GM19025 (cell line): Measurements from ENCODE around the gene ING4.
"Not testable (repeated sequence)": the region's sequence is repeated elsewhere in the genome, so short reads cannot be mapped to it uniquely, and the experiment has no call there.

Source experiments
- ATAC-seq: cut with Tn5 transposase; IDR thresholded peaks from one replicate; pipeline ENCODE4 v1.9.1; 2021; ENCODE audit warnings: mild to moderate bottlenecking, low read depth, moderate library complexity; ENCODE audit not compliant: unreplicated experiment

ING4 gene

GRCh38 chr12:6662906-6663742, at the start of gene ING4:
TSS of gene ING4 (minus strand) at chr12:6663119. CDS start at chr12:6663101, 18 bp downstream.
- ATAC-seq, result peak; percentile 98

- ATAC-seq, result no peak
Measured at GRCh38 chr12:6708960-6709394, 46.1 kb upstream of the ING4 start.

GRCh38 chr12:6708351-6708750, 45.4 kb upstream of the ING4 start:
- ATAC-seq, result not testable (repeated sequence)

DNA sequence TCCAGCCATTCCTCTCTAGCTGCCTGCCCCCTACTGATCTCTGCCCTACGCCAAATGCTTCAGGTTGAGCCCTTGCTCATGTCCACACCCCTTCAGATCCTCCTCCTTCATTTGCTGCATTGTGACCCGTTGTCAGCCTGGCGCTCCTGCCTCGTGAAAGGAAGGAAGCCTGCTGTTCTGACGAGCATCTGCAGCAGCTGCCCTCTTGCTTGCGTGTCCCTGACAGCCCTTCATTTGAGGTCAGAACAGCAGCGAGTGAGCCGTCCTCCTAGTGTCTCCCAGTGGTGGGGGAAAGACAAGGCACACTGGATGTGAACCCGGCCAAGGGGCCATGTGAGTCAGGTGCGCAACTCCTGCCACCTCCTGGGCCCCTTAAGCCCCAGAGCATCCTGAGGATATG, 40.7 kb upstream of the ING4 start:
- no peak for ATAC-seq

- no peak for ATAC-seq
Measured at GRCh38 chr12:6701078-6701768, 38.3 kb upstream of the ING4 start.

GRCh38 chr12:6700646-6701051, 37.7 kb upstream of the ING4 start, which contains the start of gene PIANP:
TSS of gene PIANP (minus strand) at chr12:6700815. CDS start at chr12:6698061, 2,754 bp downstream.
- ATAC-seq, result no peak

- ATAC-seq, result no peak
Measured at GRCh38 chr12:6699989-6700645, 37.2 kb upstream of the ING4 start.

GRCh38 chr12:6699259-6699988, 36.5 kb upstream of the ING4 start:
- ATAC-seq, result no peak

DNA sequence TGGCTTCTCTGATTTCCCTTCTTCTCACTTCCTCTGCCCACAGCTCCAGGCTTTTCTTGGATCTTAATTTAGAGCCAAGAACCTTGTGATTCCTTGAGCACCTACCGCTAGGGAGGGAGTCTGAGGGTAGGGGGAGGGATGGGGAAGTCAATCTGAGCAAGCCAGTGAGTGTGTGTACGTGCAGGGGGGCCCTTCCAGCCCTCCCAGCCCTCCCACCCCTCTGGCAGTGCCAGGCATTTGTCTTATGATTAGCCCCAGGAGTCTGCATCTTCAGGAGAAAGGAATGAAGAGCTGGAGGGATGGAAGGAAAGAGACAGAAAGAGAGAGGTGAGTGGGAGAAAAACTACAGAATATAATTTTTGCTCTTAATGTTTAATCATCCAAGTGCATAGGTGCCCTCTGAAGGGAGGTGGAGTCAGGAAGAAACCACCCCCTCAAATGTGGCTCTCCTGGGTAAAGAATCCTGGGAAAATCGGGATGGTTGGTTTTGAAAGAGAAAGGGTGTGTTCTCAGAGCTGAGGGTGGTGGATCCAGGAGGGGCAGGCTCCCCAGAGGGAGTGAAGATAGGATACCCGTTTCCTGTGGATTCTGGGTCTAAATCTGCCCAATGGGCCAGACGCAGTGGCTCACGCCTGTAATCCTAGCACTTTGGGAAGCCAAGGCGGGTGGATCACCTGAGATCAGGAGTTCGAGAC, 35.6 kb upstream of the ING4 start:
- no peak for ATAC-seq

- no peak for ATAC-seq
Measured at GRCh38 chr12:6697584-6698351, 34.8 kb upstream of the ING4 start.

DNA sequence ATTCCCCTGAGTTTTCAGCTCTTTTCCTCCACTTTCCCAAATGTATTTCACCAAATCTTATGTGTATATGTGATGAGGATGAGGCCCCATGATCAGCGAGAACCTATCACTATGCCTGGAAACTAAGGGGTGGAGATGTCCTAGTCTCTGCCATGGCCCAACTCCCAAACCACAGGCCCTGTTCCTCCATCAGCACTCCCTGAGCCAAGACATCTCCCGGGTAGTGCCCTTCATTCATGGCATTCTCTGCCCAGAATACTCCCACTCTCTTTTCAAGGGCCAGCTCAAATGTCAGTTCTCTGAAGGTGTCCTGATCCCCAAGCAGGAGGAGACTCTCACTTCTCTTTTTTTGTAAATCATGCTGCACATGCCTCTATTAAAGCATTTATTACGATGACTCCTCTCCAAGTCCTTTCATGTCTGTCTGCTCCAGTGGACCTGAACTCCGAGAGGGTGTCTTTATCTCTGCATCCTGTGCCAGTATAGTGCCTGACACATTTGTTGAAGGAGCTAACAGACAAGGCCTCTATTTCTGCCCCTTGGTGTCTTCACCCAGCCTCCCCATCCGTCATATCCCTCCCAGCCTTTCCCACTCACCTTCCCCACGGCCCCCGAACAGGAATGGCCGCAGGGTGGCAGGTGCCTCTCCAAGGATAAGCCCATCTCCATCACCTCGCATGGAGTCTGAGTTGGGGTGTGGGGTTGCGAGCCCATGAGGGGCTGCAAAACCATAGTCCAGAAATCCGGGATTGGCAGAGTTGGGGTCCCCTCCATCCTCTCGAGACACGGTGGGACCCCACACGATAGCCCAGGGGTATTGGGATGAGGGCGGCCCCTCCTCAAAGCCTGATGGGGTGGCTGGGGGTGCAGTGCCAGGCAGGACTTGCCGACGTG, 34.0 kb upstream of the ING4 start:
- ATAC-seq, result no peak

DNA sequence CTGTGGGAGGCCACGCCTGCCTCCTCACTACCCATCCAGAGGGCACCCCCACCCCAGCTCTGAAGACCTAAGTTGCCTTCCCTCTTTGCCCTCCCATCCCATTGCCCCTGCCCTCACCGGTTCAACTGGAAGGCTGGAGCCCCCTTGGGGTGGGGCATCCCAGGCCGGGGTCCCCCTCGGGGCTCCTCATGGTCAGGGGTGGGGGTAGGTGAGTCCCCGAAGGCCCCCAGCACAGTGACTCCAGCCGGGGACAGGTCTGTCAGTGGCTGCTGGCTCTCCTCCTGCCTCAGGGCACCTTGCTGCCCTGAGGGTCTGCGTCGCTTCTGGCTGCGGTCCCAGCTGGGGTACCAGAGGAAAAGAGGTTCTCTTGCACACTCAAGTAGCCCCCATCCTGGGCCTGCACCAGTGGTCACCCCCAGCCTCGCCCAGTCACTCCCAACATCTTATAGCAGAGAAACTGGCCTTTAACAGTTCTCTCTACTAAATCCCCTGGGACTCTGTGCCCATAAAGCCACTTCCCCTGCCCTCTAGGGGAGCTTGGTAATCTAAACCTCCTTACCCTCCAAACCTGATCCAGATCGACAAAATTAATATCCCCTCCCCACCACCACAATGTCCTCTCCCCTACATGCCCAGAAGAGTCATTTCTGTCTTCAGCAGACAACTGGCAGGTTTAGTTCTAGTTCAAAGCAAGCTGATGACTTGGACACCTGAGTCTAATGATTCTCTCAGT, 32.6 kb upstream of the ING4 start:
- no peak for ATAC-seq

DNA sequence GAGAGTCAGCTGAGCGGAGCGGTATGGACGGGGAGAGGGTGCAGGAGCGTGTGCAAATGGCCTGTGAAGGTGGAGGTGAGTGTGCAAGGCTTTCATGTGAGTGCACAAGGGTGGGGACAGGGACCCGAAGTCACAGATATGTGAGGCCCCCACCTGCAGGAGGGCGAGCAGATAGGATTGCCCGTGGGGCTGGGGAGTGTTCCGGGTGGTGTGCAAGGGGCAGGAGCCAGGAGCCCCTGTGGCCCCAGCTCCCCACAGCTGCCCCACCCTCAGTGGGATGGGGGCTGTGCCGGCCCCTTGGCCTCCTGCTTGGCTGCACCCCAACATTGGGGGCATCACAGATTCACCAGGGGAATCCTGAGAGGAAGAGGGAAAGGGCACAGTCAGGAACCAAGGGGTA, 31.8 kb upstream of the ING4 start:
- no peak for ATAC-seq

DNA sequence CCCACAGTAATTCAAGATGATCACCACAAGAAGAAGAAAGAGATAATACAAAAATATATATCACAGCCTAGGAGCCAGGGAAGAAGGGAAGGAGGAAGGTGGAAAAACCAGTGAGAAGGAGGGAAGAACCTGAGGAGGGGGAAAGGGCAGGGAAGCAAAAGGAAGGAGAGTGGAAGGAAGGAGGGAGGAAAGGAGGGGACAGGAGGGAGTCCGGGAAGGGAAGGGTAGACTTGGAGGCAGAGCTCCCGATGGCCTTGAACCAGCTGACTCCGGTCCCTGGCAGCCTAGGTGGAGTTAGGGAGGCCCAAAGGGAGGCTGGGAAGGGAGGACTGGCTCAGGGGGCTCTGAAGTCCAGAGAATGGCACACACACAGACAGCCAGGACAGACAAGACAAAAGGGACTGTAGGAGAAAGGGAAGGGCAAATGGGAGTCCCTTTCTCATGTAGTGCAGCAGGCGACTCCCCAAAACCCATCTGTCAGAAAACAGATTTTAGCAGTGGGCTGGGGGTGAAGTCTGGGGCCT, 31.0 kb upstream of the ING4 start:
- no peak for ATAC-seq

DNA sequence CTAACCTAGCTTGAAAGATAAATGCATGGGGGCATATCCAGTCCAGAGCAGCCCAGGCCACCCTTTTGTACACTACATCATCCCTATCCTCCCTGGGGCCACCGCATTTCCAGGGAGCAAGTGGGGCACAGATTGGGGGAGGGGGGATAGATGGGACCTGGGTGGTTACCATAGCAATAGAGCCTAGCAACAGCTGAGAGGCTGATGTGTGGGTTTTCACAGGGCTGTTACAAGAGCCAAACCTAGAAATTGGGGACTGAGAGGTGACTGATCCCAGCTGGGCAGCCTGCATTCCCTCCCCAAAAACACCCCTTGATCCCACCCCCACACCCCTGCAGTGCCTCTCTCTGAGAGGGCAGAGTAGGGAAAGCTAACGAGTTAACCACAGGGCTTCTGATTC, 30.0 kb upstream of the ING4 start:
- no peak for ATAC-seq

GRCh38 chr12:6691473-6691872, 28.6 kb upstream of the ING4 start:
- no peak for ATAC-seq
